T-helper 2 cell treated with Interferon-gamma antibody and Interleukin-4, amounts not matched to agents 100 ng/mL and 5 ng/mL, for 36 hours (primary cell): ENCODE measurements around the gene RPS3. TPM values are rescaled to one million over a fixed set of nuclear protein-coding genes. Genes with fewer than 3 reads are reported as not detected.
"Not testable (repeated sequence)": the region's sequence is repeated elsewhere in the genome, so short reads cannot be mapped to it uniquely, and the experiment has no call there.

Experiments
- intact Hi-C: fragments of 100-400 bp; cut with micrococcal nuclease; formaldehyde crosslinking; loops from one replicate; pipeline ENCODE4 v1.15.1; 2023
- total RNA-seq: library from RNA; stranded (reverse); gene quantifications from 2 replicates; pipeline ENCODE4 v1.2.3, GENCODE V29; 2022

RPS3 gene
- total RNA-seq, 1 donor from 2014 or later: 3,478 TPM

DNA sequence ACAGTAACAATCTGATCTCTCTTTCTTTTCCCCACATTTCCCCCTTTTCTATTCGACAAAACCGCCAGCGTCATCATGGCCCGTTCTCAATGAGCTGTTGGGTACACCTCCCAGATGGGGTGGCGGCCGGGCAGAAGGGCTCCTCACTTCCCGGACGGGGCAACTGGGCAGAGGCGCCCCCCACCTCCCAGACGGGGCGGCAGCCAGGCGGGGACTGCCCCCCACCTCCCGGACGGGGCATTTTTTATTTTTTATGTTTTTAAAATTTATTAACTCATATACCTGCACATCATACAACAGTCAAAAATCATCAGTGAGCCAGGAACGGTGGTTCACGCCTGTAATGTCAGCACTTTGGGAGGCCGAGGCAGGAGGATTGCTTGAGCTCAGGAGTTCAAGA lies 20.5 kb upstream of the RPS3 start:
- intact Hi-C loops: not testable (repeated sequence)

- intact Hi-C loops: no loop called here
Observed at GRCh38 chr11:75380245-75380644, 19.1 kb upstream of the RPS3 start.

GRCh38 chr11:75380716-75381420 lies 18.4 kb upstream of the RPS3 start:
- intact Hi-C loops: no loop called here

- intact Hi-C loops: no loop called here
Observed at GRCh38 chr11:75383246-75383645, 16.1 kb upstream of the RPS3 start.

DNA sequence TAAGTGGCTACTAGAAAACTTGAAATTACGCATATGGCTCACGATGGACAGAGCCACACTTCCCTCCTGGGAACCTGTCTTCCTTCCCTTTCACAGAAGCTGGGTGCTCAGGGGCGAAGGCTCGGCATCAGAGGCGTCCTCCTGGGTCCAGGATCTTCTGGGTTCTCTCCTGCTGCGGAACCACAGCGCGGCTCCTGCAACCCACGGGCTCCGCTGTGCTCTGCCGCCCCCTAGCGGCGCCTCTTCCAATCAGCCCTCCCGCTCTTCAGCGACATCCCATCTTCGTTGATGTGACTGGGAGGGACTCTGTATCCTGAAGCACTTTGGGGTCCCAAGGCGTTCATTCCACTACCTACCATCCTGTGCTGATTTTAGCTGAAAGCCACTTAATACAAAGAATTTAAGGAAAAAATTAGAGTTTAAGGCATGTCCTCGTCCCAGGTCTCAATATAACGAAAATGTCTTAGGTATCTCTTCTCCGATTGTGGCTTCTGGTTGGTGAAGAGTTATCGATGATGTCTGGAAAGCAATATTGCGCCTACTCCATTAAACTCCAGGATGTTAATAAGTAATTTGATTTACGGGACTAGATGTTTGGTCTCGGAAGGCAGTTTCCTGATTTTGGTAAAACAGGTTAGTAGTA lies 14.8 kb upstream of the RPS3 start:
- intact Hi-C loops: loop anchor here (1.0 to 2.0 kb wide), 4 partner anchors 14 to 104 kb away; no protein-coding TSS in a partner anchor

- intact Hi-C loops: no loop called here
Observed at GRCh38 chr11:75386942-75387630, 12.2 kb upstream of the RPS3 start.

DNA sequence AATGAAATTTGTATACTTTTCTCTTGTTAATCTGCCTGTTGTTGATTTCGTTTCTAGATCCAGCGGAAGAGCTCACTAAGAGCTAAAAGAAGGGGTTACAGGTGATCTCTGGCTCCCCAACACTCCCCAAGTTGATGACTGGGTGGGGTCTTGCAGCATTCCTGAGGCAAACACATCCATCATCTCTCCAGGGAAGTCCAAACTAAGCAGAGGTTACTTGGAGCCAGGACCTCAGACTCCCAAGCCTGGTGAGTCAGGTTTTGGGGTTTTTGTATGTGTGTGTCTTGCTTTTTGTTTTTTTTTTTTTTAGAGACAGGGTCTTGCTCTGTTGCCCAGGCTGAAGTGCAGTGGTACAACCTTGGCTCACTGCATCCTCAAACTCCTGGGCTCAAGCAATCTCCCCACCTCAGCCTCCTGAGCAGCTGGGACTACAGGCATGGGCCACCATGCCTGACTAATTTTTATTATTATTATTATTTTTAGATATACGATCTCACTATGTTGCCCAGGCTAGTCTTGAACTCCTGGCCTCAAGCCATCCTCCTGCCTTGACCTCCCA lies 11.5 kb upstream of the RPS3 start:
- intact Hi-C loops: loop anchor here (1.0 kb wide), 2 partner anchors 108 to 144 kb away; no protein-coding TSS in a partner anchor

GRCh38 chr11:75388386-75389275 lies 10.7 kb upstream of the RPS3 start:
- intact Hi-C loops: loop anchor here (1.0 kb wide), 2 partner anchors 108 to 144 kb away; no protein-coding TSS in a partner anchor

DNA sequence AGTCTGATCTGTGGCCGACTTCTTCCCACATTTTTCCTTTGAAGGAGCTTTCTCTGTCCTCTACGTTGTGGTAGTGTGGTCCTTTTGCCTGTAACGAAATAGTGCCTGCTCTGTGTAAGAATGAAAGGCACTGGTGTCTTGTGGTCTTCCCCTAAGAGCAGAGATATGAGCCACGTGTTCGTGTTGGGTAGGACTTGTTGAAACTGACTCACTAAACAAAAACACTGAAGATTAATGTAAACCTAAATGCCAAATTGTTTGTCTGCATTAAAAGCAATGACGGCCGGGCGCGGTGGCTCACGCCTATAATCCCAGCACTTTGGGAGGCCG lies 10.1 kb upstream of the RPS3 start:
- intact Hi-C loops: no loop called here

DNA sequence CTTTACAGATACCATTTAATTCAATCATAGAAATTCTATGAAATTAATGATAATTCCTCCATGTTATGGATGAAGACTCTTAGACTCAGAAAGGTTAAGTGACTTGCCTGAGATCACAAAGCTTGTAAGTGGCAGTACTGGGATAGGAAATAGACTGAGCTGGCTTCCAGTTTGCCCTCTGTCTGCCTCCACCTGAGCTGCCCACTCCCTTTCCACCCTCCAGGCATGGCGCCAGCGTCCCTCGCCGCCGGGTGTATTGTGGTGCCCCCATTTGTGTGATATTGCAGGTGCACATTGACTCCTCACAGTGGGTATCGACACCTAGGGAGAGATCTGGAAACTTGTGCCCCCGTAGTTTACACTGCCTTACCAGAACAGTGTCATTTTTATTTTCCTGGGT lies 9.4 kb upstream of the RPS3 start:
- intact Hi-C loops: no loop called here

DNA sequence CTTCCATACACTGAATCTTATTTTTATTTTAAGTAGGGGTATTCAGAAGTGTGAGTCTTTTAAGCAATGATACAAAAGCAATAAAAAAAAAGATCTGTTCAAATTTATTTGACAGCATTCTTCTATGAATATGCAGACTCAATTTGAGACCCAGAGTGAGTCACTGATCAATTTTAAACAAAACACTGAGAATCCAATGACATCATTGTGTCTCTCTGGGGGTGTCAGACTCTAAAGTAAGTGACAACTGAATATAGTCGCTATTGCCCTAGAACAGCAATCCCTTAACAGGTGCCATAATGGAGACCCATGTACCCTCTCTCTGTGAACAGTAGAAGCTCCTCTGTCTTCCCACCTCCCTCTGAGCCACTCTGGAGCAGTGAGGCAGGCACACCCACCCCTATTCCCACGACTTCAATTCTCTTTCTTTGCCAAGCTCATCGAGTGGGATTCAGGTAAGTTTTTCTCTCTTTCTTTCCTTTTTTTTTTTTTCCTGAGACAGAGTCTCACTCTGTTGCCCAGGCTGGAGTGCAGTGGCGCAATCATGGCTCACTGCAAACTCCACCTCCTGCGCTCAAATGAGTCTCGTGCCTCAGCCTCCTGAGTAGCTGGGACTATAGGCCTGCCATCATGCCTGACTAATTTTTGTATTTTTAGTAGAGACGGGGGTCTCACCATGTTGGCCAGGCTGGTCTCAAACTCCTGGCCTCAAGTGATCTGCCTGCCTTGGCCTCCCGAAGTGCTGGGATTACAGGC lies 5.1 kb upstream of the RPS3 start:
- intact Hi-C loops: no loop called here

DNA sequence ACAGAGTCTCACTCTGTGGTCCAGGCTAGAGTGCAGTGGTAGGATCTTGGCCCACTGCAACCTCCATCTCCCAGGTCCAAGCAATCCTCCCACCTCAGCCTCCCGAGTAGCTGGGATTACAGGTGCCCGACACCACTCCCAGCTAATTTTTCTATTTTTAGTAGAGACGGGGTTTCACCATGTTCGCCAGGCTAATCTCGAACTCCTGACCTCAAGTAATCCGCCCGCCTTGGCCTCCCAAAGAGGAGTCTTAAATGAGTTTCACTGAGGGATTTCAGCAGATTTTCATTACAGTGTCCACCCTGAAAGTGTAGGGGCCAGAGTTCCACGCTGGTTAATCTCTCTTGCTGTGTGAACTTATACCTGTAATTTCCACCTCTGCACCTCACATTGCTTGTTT lies 412 bp upstream of the RPS3 start:
- intact Hi-C loops: no loop called here

GRCh38 chr11:75400146-75400865 lies 988 bp downstream of the RPS3 start:
- intact Hi-C loops: no loop called here

DNA sequence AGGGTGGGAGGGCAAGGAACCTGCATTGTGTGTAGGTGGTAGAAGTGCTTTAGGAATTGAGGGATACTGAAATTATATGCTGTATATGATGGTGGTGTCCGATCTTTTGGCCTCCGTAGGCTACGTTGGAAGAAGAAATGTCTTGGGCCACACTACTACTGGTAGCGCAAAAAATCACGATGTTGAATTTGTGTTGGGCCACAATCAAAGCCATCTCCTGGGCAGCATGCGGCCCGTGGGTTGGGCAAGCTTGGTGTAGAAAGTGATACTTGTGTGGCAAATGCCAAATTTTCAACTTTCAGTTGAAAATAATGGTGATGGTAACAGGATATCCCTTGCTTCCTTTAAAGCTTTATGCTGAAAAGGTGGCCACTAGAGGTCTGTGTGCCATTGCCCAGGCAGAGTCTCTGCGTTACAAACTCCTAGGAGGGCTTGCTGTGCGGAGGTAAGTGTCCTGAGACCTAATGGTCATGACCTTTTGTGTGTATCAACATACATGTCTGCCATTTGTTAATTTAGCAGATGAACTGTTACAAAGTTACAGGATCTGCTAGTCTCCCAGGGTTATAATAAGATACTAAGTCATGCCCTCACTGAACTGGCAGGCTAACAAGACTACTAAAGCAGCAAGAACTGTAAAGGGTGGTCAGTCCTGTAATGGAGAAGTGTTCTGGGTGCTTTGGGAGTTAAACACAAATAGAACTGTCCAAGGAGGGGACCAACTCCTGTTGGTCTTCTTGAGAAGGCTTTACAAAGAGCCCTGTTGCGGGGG lies 2.9 kb downstream of the RPS3 start:
- intact Hi-C loops: no loop called here

- intact Hi-C loops: no loop called here
Observed at GRCh38 chr11:75403037-75403436, 3.7 kb downstream of the RPS3 start.

DNA sequence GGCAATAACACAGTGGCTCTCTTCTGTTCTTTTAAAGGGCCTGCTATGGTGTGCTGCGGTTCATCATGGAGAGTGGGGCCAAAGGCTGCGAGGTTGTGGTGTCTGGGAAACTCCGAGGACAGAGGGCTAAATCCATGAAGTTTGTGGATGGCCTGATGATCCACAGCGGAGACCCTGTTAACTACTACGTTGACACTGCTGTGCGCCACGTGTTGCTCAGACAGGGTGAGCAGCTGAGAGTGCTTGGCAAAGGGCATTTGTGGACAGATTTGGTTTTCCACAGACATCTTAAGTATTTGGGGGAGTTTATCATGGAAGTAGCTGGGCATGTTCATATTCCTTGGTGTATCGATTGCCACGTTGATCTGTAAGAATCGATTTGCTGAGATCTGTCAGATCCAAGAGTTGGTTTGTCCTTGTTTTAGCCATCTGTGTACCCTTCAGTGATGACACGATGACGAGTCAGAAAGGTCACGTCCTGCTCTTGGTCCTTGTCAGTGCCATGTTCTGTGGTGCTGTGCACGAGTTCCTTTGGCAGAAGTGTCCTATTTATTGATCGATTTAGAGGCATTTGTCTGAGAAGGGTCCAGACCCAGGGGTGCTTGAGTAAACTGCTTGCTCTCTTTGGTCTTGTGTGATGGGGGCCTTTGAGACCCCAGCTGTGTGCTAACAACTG lies 4.8 kb downstream of the RPS3 start:
- intact Hi-C loops: no loop called here

GRCh38 chr11:75406338-75406777 lies 7.0 kb downstream of the RPS3 start:
- intact Hi-C loops: no loop called here

DNA sequence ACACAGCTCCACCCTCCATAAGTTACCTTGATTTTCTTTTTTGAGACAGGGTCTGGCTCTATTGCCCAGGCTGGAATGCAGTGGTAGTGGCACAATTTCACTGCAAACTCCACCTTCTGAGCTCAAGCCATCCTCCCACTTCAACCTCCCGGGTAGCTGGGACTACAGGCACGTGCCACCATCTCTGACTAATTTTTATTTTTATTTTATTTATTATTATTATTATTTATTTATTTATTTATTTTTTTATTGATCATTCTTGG lies 9.6 kb downstream of the RPS3 start:
- intact Hi-C loops: no loop called here

DNA sequence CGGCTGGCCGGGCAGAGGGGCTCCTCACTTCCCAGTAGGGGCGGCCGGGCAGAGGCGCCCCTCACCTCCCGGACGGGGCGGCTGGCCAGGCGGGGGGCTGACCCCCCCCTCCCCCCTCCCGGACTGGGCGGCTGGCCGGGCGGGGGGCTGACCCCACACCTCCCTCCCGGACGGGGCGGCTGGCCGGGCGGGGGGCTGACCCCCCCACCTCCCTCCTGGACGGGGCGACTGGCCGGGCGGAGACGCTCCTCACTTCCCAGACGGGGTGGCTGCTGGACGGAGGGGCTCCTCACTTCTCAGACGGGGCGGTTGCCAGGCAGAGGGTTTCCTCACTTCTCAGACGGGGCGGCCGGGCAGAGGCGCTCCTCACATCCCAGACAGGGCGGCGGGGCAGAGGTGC lies 10.7 kb downstream of the RPS3 start:
- intact Hi-C loops: not testable (repeated sequence)
